GM12878 (cell line): ENCODE results near the gene ARL10. TPM values are rescaled to one million over a fixed set of nuclear protein-coding genes. Genes with fewer than 3 reads are reported as not detected.

Source experiments
- ATAC-seq: fragments of 200-7000 bp; cut with Tn5 transposase; 3 replicates; pipeline ENCODE4 v1.9.1; 2020; ENCODE audit warnings: mild to moderate bottlenecking, moderate library complexity
- BruUV-seq: library from RNA; stranded (reverse); fragments of 400-500 nt; replicated peaks from 2 replicates; lab custom pipeline; 2021; lab: Mats Ljungman, UMichigan
- CTCF ChIA-PET: fragments of 300-600 bp; sonication (Branson Sonifier 250); formaldehyde crosslinking; extraction: SDS; loops from one replicate; lab custom pipeline; 2021; ENCODE audit warnings: inconsistent platforms; lab: Yijun Ruan, JAX
- POLR2A ChIA-PET: fragments of 350-600 bp; formaldehyde crosslinking; extraction: SDS; loops from one replicate; lab custom pipeline; 2021; ENCODE audit warnings: inconsistent platforms; lab: Charles Lee
- RAD21 ChIA-PET: fragments of 300-600 bp; sonication (Branson Sonifier 250); formaldehyde crosslinking; loops from one replicate; lab custom pipeline; 2023; ENCODE audit warnings: antibody characterized with exemption; ENCODE audit not compliant: unreplicated experiment; lab: Charles Lee
- SMC1A ChIA-PET: fragments of 300-600 bp; sonication (Branson Sonifier 250); formaldehyde crosslinking; loops from one replicate; lab custom pipeline; 2023; ENCODE audit not compliant: unreplicated experiment, uncharacterized antibody; lab: Charles Lee
- DNase-seq: peaks from one replicate; pipeline ENCODE4 v3.0.0-alpha.2; 2011; ENCODE audit warnings: low read depth, low spot score
- FAIRE-seq: peaks from 3 replicates; lab custom pipeline; 2011; peaks lifted over from hg19 to GRCh38; lab: Jason Lieb, UNC
- H2AFZ ChIP-seq: 2 replicates; pipeline ENCODE4 v1.6.0; 2011; ENCODE audit warnings: low read depth, low read length, control low read depth; ENCODE audit not compliant: control insufficient read depth
- H3K27ac ChIP-seq: 2 replicates; pipeline ENCODE4 v1.5.1; 2011; ENCODE audit warnings: control low read depth; ENCODE audit not compliant: control insufficient read depth, insufficient read depth
- H3K27me3 ChIP-seq, 2 experiments: replicated peaks in 1 of 2; 2 replicates each; pipeline versions ENCODE4 v1.6.0 to v1.6.1; 2011; ENCODE audit warnings: low read length in 1 of 2; ENCODE audit not compliant: control insufficient read depth in 2 of 2, insufficient read depth in 2 of 2
- H3K36me3 ChIP-seq, 2 experiments: 2 replicates each; pipeline ENCODE4 v1.5.1; 2011; ENCODE audit warnings: low read length in 1 of 2; ENCODE audit not compliant: control insufficient read depth in 2 of 2, insufficient read depth in 2 of 2
- H3K4me1 ChIP-seq: 2 replicates; pipeline ENCODE4 v1.6.1; 2011; ENCODE audit warnings: mild to moderate bottlenecking, low read length, moderate library complexity, mixed read lengths; ENCODE audit not compliant: control insufficient read depth, insufficient read depth
- H3K4me2 ChIP-seq: 2 replicates; pipeline ENCODE4 v1.6.0; 2011; ENCODE audit warnings: control low read depth; ENCODE audit not compliant: control insufficient read depth, insufficient read depth
- H3K4me3 ChIP-seq: fragments of 200-600 bp; sonication (generic); 2 replicates; pipeline ENCODE4 v1.5.1; 2016
- H3K79me2 ChIP-seq: 2 replicates; pipeline ENCODE4 v1.6.0; 2011; ENCODE audit warnings: low read length; ENCODE audit not compliant: control insufficient read depth, insufficient read depth
- H3K9ac ChIP-seq: 2 replicates; pipeline ENCODE4 v1.8.0; 2011; ENCODE audit warnings: low read length, control low read depth, mixed read lengths; ENCODE audit not compliant: control insufficient read depth, insufficient read depth
- H3K9me3 ChIP-seq: replicated peaks from 3 replicates; pipeline ENCODE4 v1.5.1; 2011; ENCODE audit warnings: mild to moderate bottlenecking, low read length; ENCODE audit not compliant: control insufficient read depth, insufficient read depth
- H4K20me1 ChIP-seq: 2 replicates; pipeline ENCODE4 v1.6.0; 2011; ENCODE audit not compliant: control insufficient read depth, insufficient read depth
- CBX5 ChIP-seq: sonication (generic); IDR thresholded peaks from 2 replicates; pipeline ENCODE4 v1.6.1; 2016; ENCODE audit warnings: low read depth, moderate library complexity, mild to moderate bottlenecking, inconsistent platforms
- NFXL1 ChIP-seq: fragments of 450-650 bp; IDR thresholded peaks from 2 replicates; pipeline ENCODE4 v1.6.1; 2017; ENCODE audit warnings: antibody characterized with exemption, mild to moderate bottlenecking, borderline replicate concordance
- RAD51 ChIP-seq: fragments of 450-650 bp; IDR thresholded peaks from 2 replicates; pipeline ENCODE4 v1.6.1; 2016; ENCODE audit warnings: moderate library complexity, mild to moderate bottlenecking, inconsistent platforms
- SMARCA5 ChIP-seq: fragments of 450-650 bp; IDR thresholded peaks from 2 replicates; pipeline ENCODE4 v1.6.1; 2017; ENCODE audit warnings: mild to moderate bottlenecking
- SREBF1 ChIP-seq: IDR thresholded peaks from 2 replicates; pipeline ENCODE4 v1.6.1; 2012; ENCODE audit warnings: mild to moderate bottlenecking, low read length
- USF1 ChIP-seq: IDR thresholded peaks from 2 replicates; pipeline ENCODE4 v1.6.1; 2011; ENCODE audit warnings: borderline replicate concordance, low read depth, mild to moderate bottlenecking, moderate library complexity, mixed read lengths, low read length; ENCODE audit not compliant: insufficient read depth; ENCODE audit errors: extremely low read length
- YBX1 ChIP-seq: fragments of 450-650 bp; IDR thresholded peaks from 2 replicates; pipeline ENCODE4 v1.6.1; 2016; ENCODE audit warnings: antibody characterized with exemption
- WGBS: methylation state at CpG from one replicate; pipeline ENCODE4 v1.1.6; 2016; ENCODE audit warnings: low lambda C conversion rate; ENCODE audit not compliant: insufficient replicate concordance, insufficient coverage; ENCODE audit errors: missing lambda C conversion rate; 5-methylcytosine and 5-hydroxymethylcytosine counted together
- in situ Hi-C: fragments of 300-500 bp; cut with MboI; formaldehyde crosslinking; loops from 9 replicates; pipeline ENCODE4 v1.14.3; 2018; ENCODE audit warnings: mixed read lengths
- intact Hi-C: fragments of 100-400 bp; cut with micrococcal nuclease; formaldehyde crosslinking; loops from one replicate; pipeline ENCODE4 v1.14.2; 2022; ENCODE audit not compliant: unreplicated experiment
- polyA plus RNA-seq, 11 experiments: library from polyadenylated mRNA; depleted of rRNA in 4 of 11; unstranded in 6 of 11; stranded (reverse) in 5 of 11; fragments of >200 nt; fragmentation: Nextera tagmentation in 4 of 11; fragmentation: Illumina TruSeq in 1 of 11; extraction: Ambion mirVana in 4 of 11; extraction: Trizol in 1 of 11; gene quantifications; 1 replicate in 1 of 11; 2 replicates in 10 of 11; pipeline versions ENCODE4 v1.2.1 to v1.2.3, GENCODE V29; 2011 to 2016; ENCODE audit warnings: inconsistent platforms in 2 of 11, missing spikeins in 2 of 11, low read depth in 1 of 11
- total RNA-seq, 4 experiments: library from RNA; depleted of rRNA in 3 of 4; stranded (reverse); fragments of >200 nt in 3 of 4; fragmentation: Illumina TruSeq in 1 of 4; extraction: Trizol in 1 of 4; gene quantifications; 2 replicates each; pipeline versions ENCODE4 v1.2.1 to v1.2.3, GENCODE V29; 2013 to 2021
- TF ChIP-seq, protein P1 (sequence below): fragments of 450-650 bp; IDR thresholded peaks from 2 replicates; pipeline ENCODE4 v1.6.1; 2017; ENCODE audit warnings: antibody characterized with exemption, mild to moderate bottlenecking, moderate library complexity

Gene ARL10
- total and polyA plus RNA-seq, 10 of the 15 experiments (the other 5 are each of a cell fraction or from before 2014, with no cell fraction given), result 0.44 to 6.4 (median 2.4) TPM

DNA sequence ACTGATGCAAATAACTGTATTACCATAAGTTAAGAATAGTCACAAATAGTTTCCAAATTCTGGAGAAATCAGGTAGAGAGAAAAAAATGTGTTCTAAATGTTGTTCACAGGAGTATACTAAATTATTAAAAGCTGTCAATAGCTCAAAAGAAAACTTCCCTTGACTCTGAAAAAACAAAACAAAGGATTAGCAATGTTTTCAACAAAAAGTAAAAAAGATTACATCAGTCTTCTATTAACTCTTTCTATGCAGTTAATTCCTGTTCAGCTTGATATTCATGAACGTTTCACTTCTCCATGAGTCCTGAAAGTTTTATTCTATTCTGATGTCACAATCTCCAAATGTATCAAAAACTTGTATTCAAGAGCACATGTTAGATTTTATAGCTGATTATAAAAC lies 60.5 kb downstream of the ARL10 start:
- no peak overlapping the region for H3K4me2 ChIP-seq
- H3K36me3 ChIP-seq, result no peaks in the 10 kb centered on the region
- CTCF ChIA-PET, result interaction anchor here (1.0 to 1.4 kb wide), 2 partner anchors 9 to 221 kb away, joined by 4 to 5 read pairs; partner anchors contain the start of genes CLTB and TSPAN17
- no peak overlapping the region for H3K9ac ChIP-seq
- no peak for DNase-seq
- no peak overlapping the region for H2AFZ ChIP-seq
- no peaks in the 10 kb centered on the region for H4K20me1 ChIP-seq
- H3K79me2 ChIP-seq, result no peaks in the 10 kb centered on the region
- no peaks in the 10 kb centered on the region for H3K27me3 ChIP-seq
- RAD21 ChIA-PET, result no interaction called here
- no TSS peak for BruUV-seq
- H3K27ac ChIP-seq, result no peak overlapping the region
- TF ChIP-seq USF1, result no peak
- TF ChIP-seq SMARCA5, result no peak
- TF ChIP-seq CBX5, result no peak
- no peak for TF ChIP-seq NFXL1
- TF ChIP-seq YBX1, result no peak
- no peak for TF ChIP-seq RAD51
- TF ChIP-seq, protein P1, sequence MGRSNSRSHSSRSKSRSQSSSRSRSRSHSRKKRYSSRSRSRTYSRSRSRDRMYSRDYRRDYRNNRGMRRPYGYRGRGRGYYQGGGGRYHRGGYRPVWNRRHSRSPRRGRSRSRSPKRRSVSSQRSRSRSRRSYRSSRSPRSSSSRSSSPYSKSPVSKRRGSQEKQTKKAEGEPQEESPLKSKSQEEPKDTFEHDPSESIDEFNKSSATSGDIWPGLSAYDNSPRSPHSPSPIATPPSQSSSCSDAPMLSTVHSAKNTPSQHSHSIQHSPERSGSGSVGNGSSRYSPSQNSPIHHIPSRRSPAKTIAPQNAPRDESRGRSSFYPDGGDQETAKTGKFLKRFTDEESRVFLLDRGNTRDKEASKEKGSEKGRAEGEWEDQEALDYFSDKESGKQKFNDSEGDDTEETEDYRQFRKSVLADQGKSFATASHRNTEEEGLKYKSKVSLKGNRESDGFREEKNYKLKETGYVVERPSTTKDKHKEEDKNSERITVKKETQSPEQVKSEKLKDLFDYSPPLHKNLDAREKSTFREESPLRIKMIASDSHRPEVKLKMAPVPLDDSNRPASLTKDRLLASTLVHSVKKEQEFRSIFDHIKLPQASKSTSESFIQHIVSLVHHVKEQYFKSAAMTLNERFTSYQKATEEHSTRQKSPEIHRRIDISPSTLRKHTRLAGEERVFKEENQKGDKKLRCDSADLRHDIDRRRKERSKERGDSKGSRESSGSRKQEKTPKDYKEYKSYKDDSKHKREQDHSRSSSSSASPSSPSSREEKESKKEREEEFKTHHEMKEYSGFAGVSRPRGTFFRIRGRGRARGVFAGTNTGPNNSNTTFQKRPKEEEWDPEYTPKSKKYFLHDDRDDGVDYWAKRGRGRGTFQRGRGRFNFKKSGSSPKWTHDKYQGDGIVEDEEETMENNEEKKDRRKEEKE, result no peak
- no peak for TF ChIP-seq SREBF1
- TF ChIP-seq, all 136 proteins: peak for 0
- Histone ChIP-seq H3K4me1 (no peaks in the 10 kb centered on the region), H3K9me3 (no peaks in the 10 kb centered on the region; the same call in 2 of the 3 replicates), H3K4me3 (no peak overlapping the region)
- in situ Hi-C loops, result no loop called here
- intact Hi-C loops, result no loop called here
- WGBS, result 30% methylated on average over 1 of the region's 1 CpG
- ChIA-PET SMC1A (no interaction called here), POLR2A (no interaction called here)
- FAIRE-seq, result no peak
- ATAC-seq, result no peak
